ENCODE data around the gene STRAP.
A peak's percentile ranks its signal among the peaks of the same experiment; 100 is the strongest.

The STRAP gene, protein sequence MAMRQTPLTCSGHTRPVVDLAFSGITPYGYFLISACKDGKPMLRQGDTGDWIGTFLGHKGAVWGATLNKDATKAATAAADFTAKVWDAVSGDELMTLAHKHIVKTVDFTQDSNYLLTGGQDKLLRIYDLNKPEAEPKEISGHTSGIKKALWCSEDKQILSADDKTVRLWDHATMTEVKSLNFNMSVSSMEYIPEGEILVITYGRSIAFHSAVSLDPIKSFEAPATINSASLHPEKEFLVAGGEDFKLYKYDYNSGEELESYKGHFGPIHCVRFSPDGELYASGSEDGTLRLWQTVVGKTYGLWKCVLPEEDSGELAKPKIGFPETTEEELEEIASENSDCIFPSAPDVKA

DNA sequence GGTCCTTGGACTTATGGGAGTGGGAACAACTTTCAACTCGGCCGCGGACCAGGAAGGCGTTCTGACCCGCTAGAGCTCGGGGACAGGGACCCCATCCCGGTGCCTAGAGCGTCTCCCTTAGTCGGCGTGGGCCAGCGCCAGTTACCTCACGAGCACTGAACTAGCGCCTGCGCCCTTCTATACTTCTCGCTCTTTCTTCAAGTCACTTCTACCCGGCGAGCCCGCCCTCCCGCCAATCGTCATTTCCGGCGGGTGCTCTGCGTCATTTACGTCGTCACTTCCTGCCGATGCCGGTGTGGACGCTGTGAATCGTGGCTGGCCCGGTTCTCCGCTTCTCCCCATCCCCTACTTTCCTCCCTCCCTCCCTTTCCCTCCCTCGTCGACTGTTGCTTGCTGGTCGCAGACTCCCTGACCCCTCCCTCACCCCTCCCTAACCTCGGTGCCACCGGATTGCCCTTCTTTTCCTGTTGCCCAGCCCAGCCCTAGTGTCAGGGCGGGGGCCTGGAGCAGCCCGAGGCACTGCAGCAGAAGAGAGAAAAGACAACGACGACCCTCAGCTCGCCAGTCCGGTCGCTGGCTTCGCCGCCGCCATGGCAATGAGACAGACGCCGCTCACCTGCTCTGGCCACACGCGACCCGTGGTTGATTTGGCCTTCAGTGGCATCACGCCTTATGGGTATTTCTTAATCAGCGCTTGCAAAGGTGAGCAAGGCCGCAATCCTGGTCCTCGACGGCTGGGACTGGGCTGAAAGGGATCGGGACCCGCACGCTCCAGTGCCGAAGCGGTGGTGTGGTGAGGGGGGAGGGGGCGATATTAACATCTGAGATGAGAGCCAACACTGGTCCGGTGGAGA, at the start of gene STRAP:
Gene STRAP, plus strand, starts transcription at position 270 of the 854 bp plus-strand sequence. Its CDS starts 321 bp downstream, at position 591.
- Histone ChIP-seq H3K27ac (peak within 1 kb of the TSS; percentile 97 to 98), H3K27me3 (no peaks in the 10 kb centered on the region), H3K36me3 (no peaks in the 10 kb centered on the region), H3K9me3 (no peaks in the 10 kb centered on the region), H3K4me3 (peak within 1 kb of the TSS; percentile 67 to 86), H3K4me1 (peaks cover 0 to 42% (median 21%) of the 10 kb centered on the region in 4 donors)
- DNase-seq: peak; percentile 97 to 98
- intact Hi-C loops (cut with DNase I; ENCODE audit: low total_unique reads): no loop called here
- TF ChIP-seq, protein P1, sequence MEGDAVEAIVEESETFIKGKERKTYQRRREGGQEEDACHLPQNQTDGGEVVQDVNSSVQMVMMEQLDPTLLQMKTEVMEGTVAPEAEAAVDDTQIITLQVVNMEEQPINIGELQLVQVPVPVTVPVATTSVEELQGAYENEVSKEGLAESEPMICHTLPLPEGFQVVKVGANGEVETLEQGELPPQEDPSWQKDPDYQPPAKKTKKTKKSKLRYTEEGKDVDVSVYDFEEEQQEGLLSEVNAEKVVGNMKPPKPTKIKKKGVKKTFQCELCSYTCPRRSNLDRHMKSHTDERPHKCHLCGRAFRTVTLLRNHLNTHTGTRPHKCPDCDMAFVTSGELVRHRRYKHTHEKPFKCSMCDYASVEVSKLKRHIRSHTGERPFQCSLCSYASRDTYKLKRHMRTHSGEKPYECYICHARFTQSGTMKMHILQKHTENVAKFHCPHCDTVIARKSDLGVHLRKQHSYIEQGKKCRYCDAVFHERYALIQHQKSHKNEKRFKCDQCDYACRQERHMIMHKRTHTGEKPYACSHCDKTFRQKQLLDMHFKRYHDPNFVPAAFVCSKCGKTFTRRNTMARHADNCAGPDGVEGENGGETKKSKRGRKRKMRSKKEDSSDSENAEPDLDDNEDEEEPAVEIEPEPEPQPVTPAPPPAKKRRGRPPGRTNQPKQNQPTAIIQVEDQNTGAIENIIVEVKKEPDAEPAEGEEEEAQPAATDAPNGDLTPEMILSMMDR (IDR thresholded peaks at IDR 0.05): peak in 1 of 2 experiments; percentile 2

DNA sequence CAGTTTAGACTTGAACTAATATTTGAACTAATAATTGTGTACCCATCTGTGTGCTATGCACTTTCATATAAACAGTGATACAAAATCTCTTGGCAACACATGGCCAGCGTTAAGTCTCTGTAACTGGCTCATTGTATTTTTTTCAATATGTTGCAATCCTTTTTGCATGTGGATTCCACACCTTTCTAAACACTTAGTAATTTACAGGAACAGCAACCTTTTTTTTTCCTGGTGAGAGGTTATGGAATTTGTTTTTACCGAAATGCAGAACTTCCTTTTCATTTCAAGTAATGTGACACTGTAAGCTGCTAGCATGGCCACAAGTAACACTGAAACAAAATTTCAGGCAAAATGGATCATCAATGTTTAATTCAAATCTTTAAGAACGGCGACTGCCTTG, 47.6 kb upstream of the STRAP start:
- peaks cover 0 to 45% (median 17%) of the 10 kb centered on the region in 4 donors for H3K4me1 ChIP-seq
- H3K27ac ChIP-seq: no peak overlapping the region
- H3K9me3 ChIP-seq: no peaks in the 10 kb centered on the region
- H3K36me3 ChIP-seq: no peaks in the 10 kb centered on the region
- intact Hi-C loops (cut with DNase I; ENCODE audit: low total_unique reads): loop anchor here (5.0 kb wide), 1 partner anchor 217 kb away; no protein-coding TSS in a partner anchor
- TF ChIP-seq, protein P1 (IDR thresholded peaks at IDR 0.05): no peak
- no peak for DNase-seq
- no peaks in the 10 kb centered on the region for H3K27me3 ChIP-seq
- H3K4me3 ChIP-seq: no peak overlapping the region

DNA sequence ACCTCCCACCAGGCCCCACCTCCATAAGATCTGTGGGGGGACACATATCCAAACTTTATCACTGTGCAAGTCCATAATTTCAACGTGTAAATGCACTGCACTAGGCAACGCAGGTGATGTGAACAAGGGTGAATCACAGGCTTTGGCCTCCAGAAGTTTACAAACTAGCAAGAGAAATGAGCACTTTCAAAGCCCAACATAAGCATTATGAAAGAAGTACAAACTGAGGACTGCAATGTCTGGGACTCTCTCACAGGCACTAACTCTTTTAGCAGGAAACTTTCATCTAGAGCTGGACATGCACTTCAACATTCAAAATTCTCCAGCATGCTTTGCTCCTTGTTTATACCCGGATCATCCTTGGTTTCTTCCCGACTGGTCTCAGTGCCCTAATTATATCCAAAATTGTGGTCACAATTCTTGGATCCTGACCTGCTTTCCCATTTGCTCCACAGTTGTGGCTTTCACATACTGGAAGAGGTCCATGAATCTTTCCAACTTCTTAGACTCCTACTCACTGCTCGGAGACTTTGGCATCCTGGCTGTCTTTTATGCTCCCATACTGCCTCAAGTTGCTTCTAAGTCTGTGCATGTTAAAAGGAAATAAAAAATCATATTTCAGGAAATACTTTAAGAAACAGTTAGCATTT, 44.9 kb upstream of the STRAP start:
- Histone ChIP-seq H3K4me1 (peaks cover 0 to 21% (median 13%) of the 10 kb centered on the region in 4 donors), H3K4me3 (no peak overlapping the region), H3K27ac (peak overlapping the region; percentile 57 to 60), H3K9me3 (no peaks in the 10 kb centered on the region), H3K36me3 (no peaks in the 10 kb centered on the region), H3K27me3 (no peaks in the 10 kb centered on the region)
- no peak for DNase-seq
- intact Hi-C loops (cut with DNase I; ENCODE audit: low total_unique reads): no loop called here
- TF ChIP-seq, protein P1 (IDR thresholded peaks at IDR 0.05): no peak

DNA sequence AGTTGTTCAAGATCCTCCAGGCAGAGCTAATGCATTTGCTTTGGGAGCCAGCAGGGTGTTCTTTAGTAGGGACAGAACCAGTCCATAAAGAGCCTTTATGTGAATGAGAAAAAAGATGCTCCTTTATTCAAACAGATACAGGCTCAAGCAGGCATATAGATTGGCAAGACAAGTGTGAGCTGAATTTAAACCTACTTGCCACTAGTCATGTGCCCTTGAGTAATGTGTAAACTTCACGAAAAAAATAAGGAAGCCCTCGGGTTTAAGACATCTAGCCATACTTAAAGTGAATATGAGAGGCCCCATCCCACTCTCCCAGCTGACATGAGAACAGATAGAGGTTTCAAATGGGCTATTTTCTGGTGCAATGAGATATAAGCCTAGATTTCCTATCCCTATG, 43.1 kb upstream of the STRAP start:
- Histone ChIP-seq H3K27ac (peak overlapping the region; percentile 57 to 60), H3K4me1 (peaks cover 0 to 21% (median 13%) of the 10 kb centered on the region in 4 donors), H3K4me3 (no peak overlapping the region), H3K9me3 (no peaks in the 10 kb centered on the region), H3K27me3 (no peaks in the 10 kb centered on the region), H3K36me3 (no peaks in the 10 kb centered on the region)
- intact Hi-C loops (cut with DNase I; ENCODE audit: low total_unique reads): no loop called here
- TF ChIP-seq, protein P1 (IDR thresholded peaks at IDR 0.05): no peak
- no peak for DNase-seq

DNA sequence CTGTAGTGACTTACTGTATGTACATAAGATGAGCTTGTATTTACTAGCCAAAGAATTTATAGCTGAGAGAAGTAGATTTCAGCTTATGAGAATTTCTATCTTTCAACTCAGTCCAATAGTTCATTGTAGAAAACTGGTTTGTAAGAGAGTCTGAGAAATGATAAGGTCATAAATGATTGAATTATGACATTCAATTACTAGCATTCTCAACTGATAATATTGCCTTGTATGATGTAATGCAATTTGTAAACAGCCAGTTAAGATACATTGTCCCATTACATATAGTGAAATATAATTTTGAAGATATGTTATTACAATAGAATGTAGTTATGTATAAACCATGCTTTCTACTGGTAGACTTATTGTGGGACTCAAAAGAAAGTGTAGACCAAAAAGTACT, 42.5 kb upstream of the STRAP start:
- intact Hi-C loops (cut with DNase I; ENCODE audit: low total_unique reads): no loop called here
- no peak overlapping the region for H3K27ac ChIP-seq
- no peak overlapping the region for H3K4me3 ChIP-seq
- H3K9me3 ChIP-seq: no peaks in the 10 kb centered on the region
- TF ChIP-seq, protein P1 (IDR thresholded peaks at IDR 0.05): no peak
- peaks cover 0 to 21% (median 13%) of the 10 kb centered on the region in 4 donors for H3K4me1 ChIP-seq
- no peaks in the 10 kb centered on the region for H3K36me3 ChIP-seq
- no peak for DNase-seq
- H3K27me3 ChIP-seq: no peaks in the 10 kb centered on the region
